ENCODE data around the gene NBAS. TPM values are rescaled to one million over a fixed set of nuclear protein-coding genes. Genes with fewer than 3 reads are reported as not detected.

Gene NBAS
- total and polyA plus RNA-seq, 9 of the 15 experiments (the other 6 are each of a cell fraction or from before 2014, with no cell fraction given), result 15.3 to 94.4 (median 69.9) TPM

GRCh38 chr2:15162620-15163019, 398.5 kb downstream of the NBAS start:
- Histone ChIP-seq H3K9me3 (replicated peaks; ENCODE audit: control insufficient read depth, insufficient read depth, low read depth, low read length) (no peaks in the 10 kb centered on the region), H3K36me3 (ENCODE audit: control insufficient read depth, insufficient read depth, low read length) (peaks cover 17% of the 10 kb centered on the region; the same call in 2 of the 3 replicates), H3K27ac (ENCODE audit: extremely low read depth, low read depth, low read length) (no peak overlapping the region), H3K4me1 (replicated peaks in 1 of 2; ENCODE audit: control insufficient read depth in 2 of 2, insufficient read depth in 2 of 2, low read length in 2 of 2) (no peaks in the 10 kb centered on the region), H3K4me3 (no peak overlapping the region), H2AFZ (ENCODE audit: low read depth, low read length) (no peak overlapping the region), H3K79me2 (ENCODE audit: control insufficient read depth, insufficient read depth, low read length) (no peaks in the 10 kb centered on the region), H3K9ac (ENCODE audit: insufficient read depth in 1 of 2, low read depth in 2 of 2, low read length in 2 of 2) (no peak overlapping the region), H3K27me3 (ENCODE audit: control insufficient read depth in 2 of 2, insufficient read depth in 2 of 2, low read length in 2 of 2) (no peaks in the 10 kb centered on the region), H4K20me1 (replicated peaks; ENCODE audit: control insufficient read depth, insufficient read depth, low read length) (no peaks in the 10 kb centered on the region), H3K9me1 (ENCODE audit: control insufficient read depth, insufficient read depth, low read length) (peaks cover 2% of the 10 kb centered on the region), H3K4me2 (ENCODE audit: insufficient read depth, low read length) (no peak overlapping the region)
- ATAC-seq (no peak), FAIRE-seq (no peak), DNase-seq (ENCODE audit: extremely low read depth in 1 of 4, low spot score in 3 of 4) (no peak)
- intact Hi-C loops (cut with micrococcal nuclease) (loop anchor here (10.0 kb wide), 1 partner anchor 422 kb away; no protein-coding TSS in a partner anchor), in situ Hi-C loops (cut with MboI) (no loop called here)
- POLR2A ChIA-PET, result interaction anchor here (0.5 to 1.9 kb wide), 3 partner anchors 8 to 822 kb away, joined by 3 to 4 read pairs (median 3); partner anchors contain the start of gene DDX1
- BruUV-seq (replicated peaks), result no TSS peak
- CTCF ChIA-PET (ENCODE audit: low intra/inter-chr PET ratio), result no interaction called here
- TF ChIP-seq GTF3C2 (IDR thresholded peaks at IDR 0.05; ENCODE audit: borderline replicate concordance, extremely low read depth, insufficient read length) (no peak), MITF (IDR thresholded peaks at IDR 0.05) (no peak), MXI1 (IDR thresholded peaks at IDR 0.05; ENCODE audit: low read depth, low read length) (no peak), ZNF384 (IDR thresholded peaks at IDR 0.05; ENCODE audit: low read depth, low read length) (no peak), CC2D1A (IDR thresholded peaks at IDR 0.05) (no peak)
- WGBS (ENCODE audit: insufficient coverage, low coverage, missing lambda C conversion rate), result 56% methylated on average over 3 of the region's 3 CpGs

Data from K562 (cell line).